Stimulated activated CD4-positive, alpha-beta T cell treated with anti-CD3 and anti-CD28 coated beads, Interleukin-4, amount 100 ng/mL, for 24 hours (primary cell): ENCODE data around the gene PEG3.

ENCODE experiments used
- DNase-seq: peaks from one replicate; pipeline ENCODE4 v3.0.0-alpha.2; 2020

Gene PEG3

DNA sequence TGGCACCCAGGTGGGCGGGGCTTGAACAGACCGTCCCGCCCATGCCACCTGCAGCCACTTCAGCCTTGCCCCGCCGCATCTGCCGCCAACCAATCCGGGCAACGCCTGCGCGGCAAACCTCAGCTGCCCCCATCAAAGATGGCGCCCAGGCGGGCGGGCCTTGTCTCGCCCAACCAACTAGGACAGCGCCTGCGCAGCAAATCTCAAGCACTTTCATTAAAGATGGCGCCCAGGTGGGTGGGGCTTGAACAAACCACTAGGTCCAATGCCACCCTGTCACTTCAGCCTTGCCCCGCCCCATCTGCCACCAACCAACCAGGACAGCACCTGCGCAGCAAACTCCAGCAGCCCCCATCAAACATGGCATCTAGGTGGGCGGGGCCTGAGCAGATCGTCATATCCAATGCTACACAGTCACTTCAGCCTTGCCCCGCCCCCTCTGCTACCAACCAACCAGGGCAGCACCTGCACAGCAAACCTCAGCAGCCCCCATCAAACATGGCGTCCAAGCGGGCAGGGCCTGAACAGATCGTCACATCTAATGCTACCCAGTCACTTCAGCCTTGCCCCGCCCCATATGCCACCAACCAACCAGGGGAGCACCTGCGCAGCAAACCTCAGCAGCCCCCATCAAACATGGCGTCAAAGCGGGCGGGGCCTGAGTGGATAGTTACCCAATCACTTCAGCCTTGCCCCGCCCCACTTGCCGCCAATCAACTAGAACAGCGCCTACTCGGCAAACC is 1.4 kb downstream of the PEG3 start:
- DNase-seq = no peak

DNA sequence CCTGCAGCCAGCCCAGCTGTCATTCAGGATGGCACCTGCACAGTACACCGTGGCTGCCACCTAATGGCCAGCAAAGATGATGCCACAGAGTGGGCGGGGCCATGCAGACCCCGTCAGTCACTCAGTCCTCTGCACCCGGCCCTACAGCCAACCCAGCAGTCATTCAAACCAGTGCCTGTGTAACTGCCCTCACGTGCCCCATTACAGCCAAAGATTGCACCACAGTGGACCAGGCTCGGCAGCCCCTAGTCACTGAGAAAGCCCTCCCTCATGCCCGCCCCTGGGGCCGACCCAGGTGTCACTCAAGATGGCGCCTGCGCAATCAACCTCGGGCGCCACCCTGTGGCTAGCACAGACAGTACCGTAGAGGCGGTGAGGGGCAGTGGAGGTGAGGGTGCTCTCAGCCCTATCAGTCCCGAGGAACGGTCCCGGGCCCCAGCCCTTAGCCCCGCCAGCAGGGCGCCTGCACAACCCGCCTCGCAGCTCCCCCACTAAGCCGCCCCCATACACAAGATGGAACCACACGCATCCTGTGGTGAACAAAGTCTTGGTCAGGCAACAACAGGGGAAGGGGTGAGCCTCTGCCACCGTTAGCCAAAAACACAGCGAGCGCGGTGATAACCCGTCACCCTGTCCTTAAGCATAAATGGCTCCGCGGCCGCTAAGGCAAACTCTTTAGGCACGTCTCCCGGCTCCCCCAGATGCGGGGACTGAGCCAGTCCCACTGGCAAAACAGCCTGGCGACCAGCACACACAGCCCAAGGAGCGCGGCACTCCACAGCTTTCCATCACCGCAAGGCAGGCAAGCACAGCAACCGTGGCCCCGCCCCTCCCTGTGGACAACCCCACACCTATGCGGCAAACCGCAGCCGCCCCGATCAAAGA is 2.3 kb downstream of the PEG3 start:
- DNase-seq = no peak

- no peak for DNase-seq
These were observed 3.0 kb downstream of the PEG3 start for GRCh38 chr19:56837492-56838023.

DNA sequence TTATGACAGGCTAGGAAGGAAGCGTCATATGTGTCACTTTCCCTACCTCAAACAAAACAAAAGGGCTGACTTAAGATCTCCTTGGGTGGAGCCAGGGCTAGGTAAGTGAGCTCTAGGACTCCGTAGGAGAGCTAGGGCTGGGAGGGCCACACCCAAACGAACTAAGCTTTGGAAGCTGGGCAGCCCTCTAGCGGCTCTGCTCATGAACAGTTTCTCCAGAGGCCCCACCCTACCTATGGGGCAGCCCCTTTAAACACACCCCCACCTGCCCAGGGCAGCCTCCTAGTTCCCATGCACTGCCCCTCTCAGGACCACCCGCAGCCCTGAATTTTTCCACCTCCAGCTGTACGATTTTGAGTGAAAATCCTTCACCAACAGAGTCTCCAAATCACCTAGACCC is 3.5 kb downstream of the PEG3 start:
- DNase-seq = no peak

GRCh38 chr19:56836059-56836458 is 4.5 kb downstream of the PEG3 start:
- no peak for DNase-seq

DNA sequence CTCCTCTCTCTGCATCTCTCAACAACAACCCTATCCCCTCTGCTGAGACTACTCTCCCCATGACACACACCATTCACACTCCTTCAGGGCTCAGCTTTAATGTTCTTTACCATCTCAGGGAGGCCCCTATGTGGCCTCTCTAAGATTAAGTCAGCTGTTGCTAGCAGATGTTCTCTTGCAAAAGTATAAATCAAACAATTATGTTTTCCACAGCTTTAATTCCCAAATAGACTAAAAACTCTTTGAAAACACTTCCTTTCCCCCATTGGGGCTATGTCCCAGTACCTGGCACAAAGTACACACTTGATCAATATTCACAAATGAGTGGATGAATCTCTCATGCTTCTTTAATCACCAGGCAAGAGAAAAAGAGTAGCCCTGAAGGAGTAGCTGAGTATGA is 5.1 kb downstream of the PEG3 start:
- DNase-seq = no peak

- no peak for DNase-seq
These were observed 5.8 kb downstream of the PEG3 start for GRCh38 chr19:56834564-56835375.

DNA sequence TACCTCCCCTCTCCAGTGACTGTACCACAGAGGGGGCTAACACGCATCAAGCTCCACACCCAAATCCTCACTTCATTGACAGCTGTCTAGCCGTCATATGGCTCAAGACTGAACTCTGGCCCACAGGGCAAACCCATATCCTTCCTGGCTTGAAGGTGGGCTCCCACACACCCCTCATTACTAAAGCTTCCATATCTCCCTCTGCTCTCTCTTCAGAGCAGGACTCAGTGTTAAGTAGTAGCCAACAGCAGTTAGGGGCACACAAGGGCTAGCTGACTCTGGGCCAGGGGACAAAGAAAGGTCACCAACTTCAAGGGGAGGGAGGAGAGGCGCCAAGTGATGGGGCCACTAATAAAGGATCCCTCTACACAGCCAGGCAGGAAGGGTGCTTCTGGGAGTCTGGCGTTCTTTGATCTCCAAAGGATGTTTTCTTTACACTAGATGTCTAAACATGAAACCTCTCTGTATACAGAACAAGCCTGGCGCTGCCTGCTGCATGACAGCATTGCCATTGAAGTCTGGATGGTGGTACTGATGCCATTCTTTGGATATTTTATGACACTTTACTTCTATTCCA is 8.1 kb downstream of the PEG3 start:
- DNase-seq = no peak

DNA sequence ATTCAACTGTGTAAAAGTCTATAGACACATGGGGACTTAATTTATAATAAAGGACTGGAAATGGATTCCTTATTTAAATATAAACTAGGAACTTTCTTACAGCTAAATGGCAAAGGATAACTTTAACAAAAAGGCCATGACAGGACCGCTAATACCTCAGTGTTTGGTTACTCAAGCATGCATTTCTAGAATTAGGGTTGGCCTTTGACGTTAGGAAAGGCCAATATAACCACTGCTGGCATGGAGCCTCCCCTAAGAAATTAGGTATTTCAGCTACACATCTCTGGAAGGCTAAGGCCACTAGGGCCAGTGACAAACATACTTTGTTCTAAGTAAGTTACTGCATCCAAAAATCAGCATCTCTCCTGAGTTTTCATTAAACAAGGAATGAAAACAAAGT is 9.3 kb downstream of the PEG3 start:
- no peak for DNase-seq

DNA sequence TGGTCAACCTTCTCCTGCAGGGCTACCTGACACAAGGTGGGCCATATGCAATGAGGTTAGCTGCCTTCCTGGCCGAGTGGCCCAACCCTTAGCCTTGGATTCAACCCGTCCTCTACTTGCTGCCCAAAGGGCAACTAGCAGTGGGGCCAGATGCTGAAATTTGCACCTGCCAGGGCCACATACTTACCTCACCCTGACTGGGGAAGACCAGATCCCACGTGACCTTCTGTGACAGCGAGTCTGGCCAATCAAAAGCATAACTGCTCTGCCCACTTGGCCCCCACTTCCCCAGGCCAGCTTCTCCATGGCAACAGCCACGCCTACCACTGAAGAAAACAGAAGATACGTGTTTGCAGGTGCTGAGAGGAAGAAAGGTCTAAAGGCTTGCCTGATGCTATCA is 10.9 kb downstream of the PEG3 start:
- no peak for DNase-seq

DNA sequence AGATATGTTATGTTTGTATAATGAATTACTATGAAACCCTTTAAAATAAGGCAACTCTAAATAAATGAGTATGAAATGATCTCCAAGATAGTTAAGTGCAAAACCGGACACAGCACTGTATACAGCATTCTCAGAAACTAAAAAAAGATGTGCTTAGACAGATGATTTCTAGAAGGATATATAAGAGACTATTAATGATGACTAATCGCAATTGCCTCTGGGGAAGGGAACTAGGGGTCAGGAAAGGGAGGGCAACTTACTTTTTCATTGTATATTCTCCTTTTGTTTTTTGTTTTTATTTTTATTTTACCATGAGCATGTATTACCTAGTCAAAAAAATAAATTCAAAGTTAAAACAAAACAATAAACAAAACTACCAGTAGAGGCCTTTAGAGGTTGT is 12.8 kb downstream of the PEG3 start:
- DNase-seq = no peak

DNA sequence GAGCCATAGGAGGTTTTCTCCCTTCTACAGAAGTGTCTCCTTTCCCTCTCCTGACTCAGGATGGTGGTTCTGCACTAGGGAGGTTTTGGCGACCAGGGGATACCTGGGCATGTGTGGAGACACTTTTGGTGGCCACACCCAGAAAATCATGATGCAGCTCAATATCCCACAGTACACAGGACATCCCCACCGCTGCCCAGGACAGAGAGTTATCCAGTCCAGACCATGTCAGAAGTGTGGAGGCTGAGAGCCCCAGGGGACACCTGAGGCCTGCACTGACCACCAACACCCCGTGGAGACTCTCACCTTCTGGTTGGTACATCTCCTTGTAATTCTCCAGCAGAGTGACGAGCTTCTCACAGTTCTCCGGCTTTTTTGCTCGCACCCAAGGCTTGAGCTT is 16.6 kb downstream of the PEG3 start:
- no peak for DNase-seq

- DNase-seq = no peak
These were observed 17.1 kb downstream of the PEG3 start for GRCh38 chr19:56823417-56823816.

DNA sequence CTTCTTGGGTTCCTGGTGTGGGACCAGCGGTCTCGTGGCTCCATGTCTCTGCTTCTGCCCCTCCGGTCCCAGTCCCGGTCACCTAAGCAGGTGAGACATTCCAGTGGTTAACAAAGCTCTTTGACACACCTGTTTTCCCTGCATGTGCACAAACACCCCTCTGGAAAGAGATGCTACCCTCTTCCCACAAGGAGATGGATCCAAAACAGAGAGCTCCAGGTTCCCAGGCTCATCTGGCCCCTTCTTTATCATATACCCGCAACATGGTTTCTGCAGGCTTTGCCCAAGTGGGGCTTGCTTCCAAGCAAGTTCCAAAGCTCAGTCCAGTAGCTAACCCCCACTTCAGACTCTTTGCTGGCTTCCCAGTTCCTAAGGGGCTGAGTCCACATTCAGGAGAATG is 17.8 kb downstream of the PEG3 start:
- DNase-seq = no peak

- no peak for DNase-seq
These were observed 18.9 kb downstream of the PEG3 start for GRCh38 chr19:56821675-56822074.

DNA sequence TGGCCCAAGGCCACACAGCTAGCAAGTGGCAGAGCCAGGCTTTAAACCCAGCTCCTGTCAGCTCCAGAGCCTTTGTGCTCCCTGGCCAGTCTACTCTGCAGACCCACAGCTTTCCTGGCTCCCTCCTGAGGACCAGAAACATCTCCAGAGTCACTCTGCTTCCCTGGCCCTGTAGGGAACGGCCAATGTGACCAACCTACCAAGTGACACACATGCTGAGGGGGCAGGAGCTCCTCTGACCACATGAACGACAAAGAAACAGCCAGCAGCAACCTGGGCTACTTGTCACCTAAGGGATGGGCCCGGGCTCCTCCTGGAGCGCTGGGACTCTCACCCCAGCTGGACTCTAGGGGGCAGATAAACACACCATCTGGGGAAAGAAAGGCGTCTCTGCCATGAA is 19.3 kb downstream of the PEG3 start:
- DNase-seq = no peak

DNA sequence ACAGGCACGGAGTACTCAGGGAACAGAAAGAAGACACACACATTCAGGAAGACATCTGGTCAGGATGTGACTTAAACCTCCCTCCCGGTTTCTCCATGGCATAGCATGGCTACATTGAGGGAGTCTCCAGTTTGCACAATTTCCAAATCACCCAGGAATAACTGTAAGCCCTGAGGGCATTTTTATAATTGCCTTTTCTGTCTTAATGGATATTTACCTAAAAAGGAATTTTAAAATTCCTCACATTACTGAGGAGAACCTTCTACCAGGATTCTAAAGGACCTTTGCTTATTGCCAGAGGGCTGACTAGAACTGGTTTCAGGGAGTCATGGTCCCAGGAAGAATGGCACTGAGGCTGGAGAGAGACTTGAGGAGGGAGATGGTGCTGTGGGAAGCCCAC is 21.4 kb downstream of the PEG3 start:
- no peak for DNase-seq

DNA sequence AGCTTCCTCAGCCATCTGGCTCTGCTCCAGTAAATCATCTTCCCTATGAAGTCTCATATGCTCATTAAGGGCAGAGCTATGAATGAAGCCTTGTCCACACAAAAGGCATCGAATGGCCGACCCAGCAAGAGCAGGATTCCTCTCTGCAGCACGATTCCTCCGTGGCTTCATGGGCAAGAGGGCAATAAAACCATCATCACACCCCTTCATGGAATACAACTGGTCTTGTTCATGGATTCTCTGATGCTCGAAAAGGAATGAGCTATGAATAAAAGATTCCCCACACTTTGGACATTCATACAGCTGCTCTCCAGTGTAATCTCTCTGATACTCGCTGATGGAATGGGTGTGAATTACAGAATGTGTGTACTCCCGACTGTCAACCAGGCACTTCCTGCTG is 25.9 kb downstream of the PEG3 start:
- no peak for DNase-seq

DNA sequence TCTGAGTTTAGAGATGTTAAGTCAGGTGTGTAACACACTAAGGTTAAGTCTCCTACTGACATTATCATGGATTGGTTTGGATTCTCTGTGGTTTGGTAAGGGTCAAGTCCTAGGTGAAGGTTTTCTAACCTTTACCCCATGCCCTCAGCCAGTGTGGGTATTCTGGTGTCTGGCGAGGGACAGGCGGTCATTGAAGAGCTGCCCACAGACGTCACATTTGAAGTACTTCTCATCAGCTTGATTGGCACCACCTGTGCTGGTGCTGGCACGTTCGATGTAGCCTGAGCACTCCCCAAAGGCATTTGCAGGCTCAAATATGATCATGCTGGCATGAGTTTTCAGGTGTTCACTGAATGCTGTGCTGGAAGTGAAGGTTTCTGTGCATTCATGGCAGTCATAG is 27.0 kb downstream of the PEG3 start:
- DNase-seq = no peak

DNA sequence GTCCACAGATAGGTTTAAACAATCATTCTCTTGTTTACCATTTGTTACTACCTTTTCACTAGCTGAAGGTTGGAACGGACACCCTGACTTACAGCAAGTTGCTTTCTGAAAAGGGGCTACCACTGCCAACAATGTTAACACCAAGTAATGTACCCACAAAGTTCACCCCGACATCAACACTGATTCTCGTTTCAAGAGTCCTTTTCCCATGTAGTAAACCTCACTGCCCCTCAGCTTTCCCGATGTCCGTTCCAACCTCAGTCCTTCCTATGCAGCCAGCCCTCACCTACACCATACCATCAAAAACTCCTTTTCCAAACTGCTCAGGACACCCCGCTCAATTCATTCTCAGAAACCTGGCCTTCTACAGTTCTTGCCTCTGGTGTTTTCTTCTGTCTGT is 29.0 kb downstream of the PEG3 start:
- DNase-seq = no peak

DNA sequence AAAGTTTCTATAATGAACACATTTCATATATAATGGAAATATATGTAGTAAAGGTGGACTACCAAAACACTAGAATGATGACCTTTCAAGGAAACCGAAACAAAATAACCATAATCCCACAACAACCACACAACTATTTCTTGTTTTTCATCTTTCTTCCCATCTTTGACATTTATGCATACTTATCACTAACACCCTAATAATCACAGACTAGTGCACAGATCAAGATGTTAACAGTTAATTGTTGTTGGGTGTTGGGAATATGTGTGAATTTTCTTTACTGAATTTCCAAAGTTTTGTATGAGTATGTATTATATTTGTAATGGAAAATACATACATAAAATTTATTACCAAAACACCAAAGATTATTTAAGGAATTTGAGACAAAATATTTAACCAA is 30.3 kb downstream of the PEG3 start:
- DNase-seq = no peak

- no peak for DNase-seq
These were observed 31.7 kb downstream of the PEG3 start for GRCh38 chr19:56808717-56809392.
